ENCODE data around the gene CNTN4.

Gene CNTN4

DNA sequence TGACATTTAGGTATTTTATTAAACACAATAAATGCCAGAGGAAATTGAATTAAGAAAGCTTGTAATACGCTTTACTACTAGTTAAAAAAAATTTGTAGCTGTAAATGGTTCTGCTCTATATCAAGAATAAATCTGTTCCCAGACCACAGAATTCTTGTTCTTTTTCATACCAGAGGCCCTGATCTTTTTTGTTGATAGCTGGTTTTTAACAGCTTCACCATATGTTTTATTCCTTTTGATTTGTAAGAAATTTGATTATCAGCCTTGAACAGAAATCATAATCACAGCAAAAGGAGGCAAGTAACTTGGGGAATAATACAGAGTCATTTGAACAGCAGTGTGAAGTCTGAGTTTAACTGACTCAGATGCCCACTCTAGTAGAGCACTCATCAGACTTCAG, 202.7 kb downstream of the CNTN4 start:
- H3K4me3 ChIP-seq (ENCODE audit: low read depth, low read length) = no peak overlapping the region
- TF ChIP-seq, protein P1, sequence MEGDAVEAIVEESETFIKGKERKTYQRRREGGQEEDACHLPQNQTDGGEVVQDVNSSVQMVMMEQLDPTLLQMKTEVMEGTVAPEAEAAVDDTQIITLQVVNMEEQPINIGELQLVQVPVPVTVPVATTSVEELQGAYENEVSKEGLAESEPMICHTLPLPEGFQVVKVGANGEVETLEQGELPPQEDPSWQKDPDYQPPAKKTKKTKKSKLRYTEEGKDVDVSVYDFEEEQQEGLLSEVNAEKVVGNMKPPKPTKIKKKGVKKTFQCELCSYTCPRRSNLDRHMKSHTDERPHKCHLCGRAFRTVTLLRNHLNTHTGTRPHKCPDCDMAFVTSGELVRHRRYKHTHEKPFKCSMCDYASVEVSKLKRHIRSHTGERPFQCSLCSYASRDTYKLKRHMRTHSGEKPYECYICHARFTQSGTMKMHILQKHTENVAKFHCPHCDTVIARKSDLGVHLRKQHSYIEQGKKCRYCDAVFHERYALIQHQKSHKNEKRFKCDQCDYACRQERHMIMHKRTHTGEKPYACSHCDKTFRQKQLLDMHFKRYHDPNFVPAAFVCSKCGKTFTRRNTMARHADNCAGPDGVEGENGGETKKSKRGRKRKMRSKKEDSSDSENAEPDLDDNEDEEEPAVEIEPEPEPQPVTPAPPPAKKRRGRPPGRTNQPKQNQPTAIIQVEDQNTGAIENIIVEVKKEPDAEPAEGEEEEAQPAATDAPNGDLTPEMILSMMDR (IDR thresholded peaks at IDR 0.05; ENCODE audit: low read depth, low read length) = no peak

DNA sequence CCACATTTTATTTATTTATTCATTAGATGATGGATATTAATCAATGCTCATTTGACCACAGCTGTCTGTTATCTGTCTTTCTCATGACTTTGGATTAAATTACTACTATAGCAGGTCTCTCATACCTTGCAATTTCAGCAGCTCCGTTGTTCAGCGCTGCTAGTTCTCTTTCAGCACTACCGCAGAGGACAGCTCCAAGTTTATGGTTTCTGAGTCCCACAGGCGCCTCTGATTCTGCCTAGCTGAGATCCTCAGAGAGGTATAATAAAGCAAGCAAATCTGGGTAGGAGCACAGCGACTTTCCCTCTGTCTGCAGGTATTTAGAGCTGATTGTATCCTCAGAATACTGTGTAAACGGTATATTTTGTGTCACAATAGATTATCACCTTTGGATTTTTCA, 204.9 kb downstream of the CNTN4 start:
- H3K4me3 ChIP-seq (ENCODE audit: low read depth, low read length) = no peak overlapping the region
- TF ChIP-seq, protein P1 (IDR thresholded peaks at IDR 0.05; ENCODE audit: low read depth, low read length) = no peak

DNA sequence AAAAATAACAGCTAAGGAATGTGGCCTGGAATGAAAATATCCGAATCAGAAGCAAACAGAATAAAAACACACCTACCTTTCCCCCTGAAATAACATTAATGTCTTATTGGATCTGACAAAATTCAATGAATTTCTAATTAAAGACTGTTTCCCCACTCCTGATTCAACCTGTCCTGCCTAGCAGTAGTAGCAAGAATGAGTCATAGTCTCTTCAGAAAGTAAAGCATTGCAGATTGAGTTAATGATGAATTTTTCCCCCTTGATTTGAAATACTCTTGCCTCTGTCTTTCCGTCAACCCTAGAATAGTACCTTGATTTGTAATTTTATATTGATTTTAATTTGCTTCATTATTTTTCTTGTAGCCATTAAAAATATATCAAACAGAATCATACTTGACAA, 212.4 kb downstream of the CNTN4 start:
- TF ChIP-seq, protein P1 (IDR thresholded peaks at IDR 0.05; ENCODE audit: low read depth, low read length) = no peak
- H3K4me3 ChIP-seq (ENCODE audit: low read depth, low read length) = no peak overlapping the region

DNA sequence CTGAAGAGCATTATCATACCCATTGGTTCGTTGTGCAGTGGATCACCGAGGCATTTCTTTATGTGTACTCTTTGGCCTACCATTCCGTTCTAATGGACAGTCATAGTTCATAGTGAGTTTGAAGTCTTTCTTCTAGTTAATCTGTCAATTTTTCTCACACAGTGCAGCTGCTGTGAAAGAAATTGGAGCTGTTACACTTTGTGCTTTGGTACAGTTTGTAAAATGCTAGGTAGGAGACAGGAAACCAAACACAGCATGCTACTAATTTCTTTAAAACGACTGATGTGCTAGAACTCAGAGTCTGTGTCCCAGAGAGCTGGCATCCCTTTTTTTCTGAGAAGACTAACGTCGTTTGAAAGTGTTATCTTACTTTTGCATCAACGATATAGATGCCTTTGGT, 218.9 kb downstream of the CNTN4 start:
- no peak overlapping the region for H3K4me3 ChIP-seq (ENCODE audit: low read depth, low read length)
- TF ChIP-seq, protein P1 (IDR thresholded peaks at IDR 0.05; ENCODE audit: low read depth, low read length) = no peak

DNA sequence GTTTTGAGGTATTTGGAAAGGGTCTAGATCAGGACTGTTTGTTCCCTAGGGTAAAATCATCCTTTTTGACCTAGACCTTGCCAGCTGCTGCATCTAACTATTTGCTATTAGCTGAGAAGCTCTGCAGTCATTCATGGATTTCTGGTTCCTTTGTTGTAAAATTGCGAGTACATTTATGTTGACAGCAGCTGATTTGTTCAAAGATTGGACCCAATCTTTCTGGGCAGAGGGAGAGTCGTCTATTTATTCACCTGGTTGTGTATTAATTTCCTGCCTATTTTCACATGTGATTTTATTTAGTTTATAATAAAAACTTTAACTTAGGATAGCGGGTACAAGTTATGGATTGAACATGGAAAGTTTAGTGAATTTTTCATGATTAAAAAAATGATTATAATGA, 236.3 kb downstream of the CNTN4 start:
- no peak overlapping the region for H3K4me3 ChIP-seq (ENCODE audit: low read depth, low read length)
- TF ChIP-seq, protein P1 (IDR thresholded peaks at IDR 0.05; ENCODE audit: low read depth, low read length) = no peak

DNA sequence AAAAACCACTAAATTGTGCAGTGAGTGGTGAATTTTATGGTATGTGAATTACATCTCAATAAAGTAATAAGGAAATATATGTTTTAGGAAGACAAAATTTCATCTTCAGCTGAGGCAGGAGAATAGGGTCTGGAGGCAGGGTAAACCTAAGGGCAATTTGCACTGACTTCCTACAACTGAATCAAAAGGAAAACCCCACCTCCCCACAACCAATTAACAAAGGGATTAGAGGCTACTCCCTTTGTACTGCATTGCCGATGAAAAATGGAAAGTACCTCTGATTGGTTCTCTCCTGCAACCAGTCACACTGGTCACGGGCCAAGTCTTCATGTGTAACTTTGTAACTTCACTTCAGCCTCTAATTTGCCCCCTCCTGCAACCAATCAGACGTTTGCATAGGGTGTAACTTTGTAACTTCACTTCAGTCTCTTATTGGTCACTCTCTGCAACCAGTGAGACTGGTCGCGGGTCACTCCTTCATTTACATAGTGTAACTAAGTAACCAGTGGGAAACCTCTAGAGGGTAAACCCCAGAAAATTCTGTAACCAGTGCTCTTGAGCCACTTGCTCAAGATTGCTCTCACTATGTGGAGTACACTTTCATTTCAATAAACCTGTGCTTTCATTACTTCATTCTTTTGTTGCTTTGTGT, 244.5 kb downstream of the CNTN4 start:
- TF ChIP-seq, protein P1 (IDR thresholded peaks at IDR 0.05; ENCODE audit: low read depth, low read length) = no peak
- no peak overlapping the region for H3K4me3 ChIP-seq (ENCODE audit: low read depth, low read length)

DNA sequence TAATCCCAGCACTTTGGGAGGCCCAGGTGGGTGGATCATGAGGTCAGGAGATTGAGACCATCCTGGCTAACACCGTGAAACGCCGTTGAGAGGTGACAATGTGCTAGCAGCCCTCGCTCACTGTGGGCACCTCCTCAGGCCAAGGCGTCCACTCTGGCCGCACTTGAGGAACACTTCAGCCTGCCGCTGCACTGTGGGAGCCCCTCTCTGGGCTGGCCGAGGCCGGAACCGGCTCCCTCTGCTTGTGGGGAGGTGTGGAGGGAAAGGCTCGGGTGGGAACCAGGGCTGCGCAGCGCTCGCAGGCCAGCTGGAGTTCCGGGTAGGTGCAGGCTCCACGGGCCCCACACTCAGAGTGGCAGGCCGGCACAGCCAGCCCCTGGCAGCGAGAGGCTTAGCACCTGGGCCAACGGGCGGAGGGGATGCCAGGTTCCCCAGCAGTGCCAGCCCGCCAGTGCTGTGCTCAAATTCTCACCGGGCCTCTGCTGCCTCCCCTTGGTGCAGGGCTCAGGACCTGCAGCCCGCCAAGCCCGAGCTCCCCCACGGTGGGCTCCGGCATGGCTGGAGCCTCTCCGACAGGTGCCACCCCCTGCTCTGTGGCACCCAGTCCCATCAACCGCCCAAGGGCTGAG, 253.6 kb downstream of the CNTN4 start:
- TF ChIP-seq, protein P1 (IDR thresholded peaks at IDR 0.05; ENCODE audit: low read depth, low read length) = no peak
- H3K4me3 ChIP-seq (ENCODE audit: low read depth, low read length) = no peak overlapping the region

Measured in WI38 (cell line).